Diencephalon (tissue), 1 donor: ENCODE results near the gene PDPN. TPM values are rescaled to one million over a fixed set of nuclear protein-coding genes. Genes with fewer than 3 reads are reported as not detected.

Experiments
- small RNA-seq: library from RNA; depleted of rRNA; stranded (forward); fragments of <200 nt; gene quantifications from one replicate; pipeline ENCODE3, GENCODE V24; 2014
- total RNA-seq: library from RNA; depleted of rRNA; stranded (reverse); fragments of >200 nt; gene quantifications from one replicate; pipeline ENCODE4 v1.2.3, GENCODE V29; 2014

PDPN gene
- 11.8 TPM for total RNA-seq

GRCh38 chr1:13583595-13583965 lies at the start of gene PDPN:
Gene PDPN, plus strand, starts transcription at chr1:13583832. Its CDS starts 202 bp downstream, at chr1:13584034.

Small RNAs within 50 kb of the gene (small RNA-seq; reads per million reads assigned to genes)
- gene RNA5SP41, result not detected

Other genes with a start within 250 kb of the PDPN start
- not detected for gene PRAMEF14, start 236.7 kb upstream of the PDPN start, total RNA-seq
- gene PRAMEF19, start 211.9 kb upstream of the PDPN start, total RNA-seq, result not detected
- gene PRAMEF17, start 194.2 kb upstream of the PDPN start, total RNA-seq, result not detected
- not detected for gene PRAMEF20, start 173.4 kb upstream of the PDPN start, total RNA-seq
- 0.46 TPM for gene LRRC38, start 69.8 kb upstream of the PDPN start, total RNA-seq
- gene PRDM2, start 116.4 kb downstream of the PDPN start, total RNA-seq, result 30.4 TPM